Right ventricle myocardium inferior (tissue), 1 donor: ENCODE data around the gene CSTB. TPM values are rescaled to one million over a fixed set of nuclear protein-coding genes. Genes with fewer than 3 reads are reported as not detected.
A peak's percentile ranks its signal among the peaks of the same experiment; 100 is the strongest.
"Not testable (repeated sequence)": the region's sequence is repeated elsewhere in the genome, so short reads cannot be mapped to it uniquely, and the experiment has no call there.

Experiments
- ATAC-seq: fragments of 200-7000 bp; cut with Tn5 transposase; one replicate; pipeline ENCODE4 v1.9.1; 2020; ENCODE audit warnings: mild to moderate bottlenecking, moderate library complexity
- DNase-seq: peaks from one replicate; pipeline ENCODE4 v3.0.0; 2021; ENCODE audit errors: missing footprints
- intact Hi-C: fragments of 100-400 bp; cut with DNase I; formaldehyde crosslinking; loops from one replicate; pipeline ENCODE4 v1.11.0; 2022
- long read RNA-seq: library from polyadenylated mRNA; unstranded; transcript quantifications from one replicate; pipeline ENCODE4 v2.0.0, GENCODE V29; 2021
- total RNA-seq: library from RNA; stranded (reverse); fragmentation: NEBNext Ultra II Directional; extraction: Animal tissue kit (Norgen Biotek cat#: 25700); gene quantifications from one replicate; pipeline ENCODE4 v1.2.1, GENCODE V29; 2021
- donor health status: DM: no; HTN: yes; CAD: no; lungs with severe emphysema.

Gene CSTB, protein sequence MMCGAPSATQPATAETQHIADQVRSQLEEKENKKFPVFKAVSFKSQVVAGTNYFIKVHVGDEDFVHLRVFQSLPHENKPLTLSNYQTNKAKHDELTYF
- total RNA-seq: 44.1 TPM
- long read RNA-seq, transcript CSTB-201 (3 exons, 2,164 nt): major isoform, 45 of 51 reads
- long read RNA-seq, partial matches to known transcripts: 1 of 51 reads
- long read RNA-seq, other reads (novel, unspliced or antisense): 0 of 51 reads

DNA sequence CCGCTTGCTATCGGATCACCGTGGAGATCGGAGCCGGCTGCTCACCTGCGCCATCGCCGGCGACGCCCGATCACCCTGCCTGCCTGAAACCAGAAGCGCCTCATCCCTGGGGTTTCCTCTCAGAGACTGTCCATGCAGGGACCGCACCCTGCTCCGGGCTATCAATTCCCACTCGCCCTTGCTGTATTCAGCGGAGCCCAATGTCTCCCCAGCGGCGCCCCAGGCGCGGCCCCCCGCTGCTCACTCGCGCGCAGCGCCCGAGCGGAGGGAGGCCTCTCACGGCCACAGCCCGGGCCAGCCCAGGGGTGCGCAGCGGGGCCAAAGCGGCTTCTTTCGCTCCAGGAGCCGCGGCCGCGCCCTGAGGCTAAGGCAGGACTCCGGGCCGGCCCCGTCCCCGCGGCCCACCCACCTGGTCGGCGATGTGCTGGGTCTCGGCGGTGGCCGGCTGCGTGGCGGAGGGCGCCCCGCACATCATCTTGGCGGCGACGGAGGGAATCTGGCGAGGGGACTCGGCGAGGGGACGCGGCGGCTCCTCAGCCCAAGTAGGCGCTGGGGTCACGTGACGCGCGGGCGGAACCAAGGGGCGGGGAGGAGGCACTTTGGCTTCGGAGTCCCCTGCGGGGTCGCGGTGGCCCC lies at the start of gene CSTB:
Gene CSTB (minus strand): TSS at position 514 of the 636 bp plus-strand sequence. CDS start 39 bp downstream, at position 475.
- ATAC-seq: peak; percentile 84
- peak; percentile 95 for DNase-seq
- intact Hi-C loops: loop anchor here (5.0 kb wide), 1 partner anchor 49 kb away; no protein-coding TSS in a partner anchor

DNA sequence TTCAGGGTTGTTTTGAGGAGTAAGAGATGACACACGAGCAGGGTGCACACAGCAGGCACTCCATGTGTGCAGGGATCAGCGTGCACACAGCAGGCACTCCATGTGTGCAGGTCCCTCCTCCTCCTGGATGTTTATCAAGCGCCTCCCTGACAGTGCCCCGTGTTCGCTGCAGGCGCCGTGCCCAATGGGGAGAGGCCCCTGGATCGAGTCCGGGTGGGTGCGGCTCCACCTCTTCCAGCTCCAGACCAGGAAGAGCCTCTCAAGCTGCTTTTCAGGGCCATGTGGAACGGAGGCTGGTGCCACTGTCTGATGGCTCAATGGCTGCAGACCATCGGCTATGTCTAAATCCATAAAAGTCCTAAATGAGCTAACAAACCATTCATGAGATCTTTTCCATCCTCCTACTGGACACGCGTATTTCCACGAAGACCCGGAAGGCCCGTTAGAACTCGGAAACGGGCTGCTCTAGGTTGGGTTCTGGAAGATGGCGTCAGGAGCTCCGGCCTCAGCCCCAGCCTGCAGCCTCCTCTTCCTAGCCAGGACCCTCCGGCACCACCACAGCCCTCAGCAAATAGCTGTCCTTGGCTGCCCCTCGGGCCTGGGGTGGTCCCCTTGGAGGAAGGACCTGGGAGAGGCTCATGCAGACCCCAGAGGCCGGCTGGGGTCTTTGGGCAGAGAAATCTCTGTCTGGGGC lies 49.3 kb upstream of the CSTB start:
- intact Hi-C loops: no loop called here
- DNase-seq: no peak
- ATAC-seq: no peak

DNA sequence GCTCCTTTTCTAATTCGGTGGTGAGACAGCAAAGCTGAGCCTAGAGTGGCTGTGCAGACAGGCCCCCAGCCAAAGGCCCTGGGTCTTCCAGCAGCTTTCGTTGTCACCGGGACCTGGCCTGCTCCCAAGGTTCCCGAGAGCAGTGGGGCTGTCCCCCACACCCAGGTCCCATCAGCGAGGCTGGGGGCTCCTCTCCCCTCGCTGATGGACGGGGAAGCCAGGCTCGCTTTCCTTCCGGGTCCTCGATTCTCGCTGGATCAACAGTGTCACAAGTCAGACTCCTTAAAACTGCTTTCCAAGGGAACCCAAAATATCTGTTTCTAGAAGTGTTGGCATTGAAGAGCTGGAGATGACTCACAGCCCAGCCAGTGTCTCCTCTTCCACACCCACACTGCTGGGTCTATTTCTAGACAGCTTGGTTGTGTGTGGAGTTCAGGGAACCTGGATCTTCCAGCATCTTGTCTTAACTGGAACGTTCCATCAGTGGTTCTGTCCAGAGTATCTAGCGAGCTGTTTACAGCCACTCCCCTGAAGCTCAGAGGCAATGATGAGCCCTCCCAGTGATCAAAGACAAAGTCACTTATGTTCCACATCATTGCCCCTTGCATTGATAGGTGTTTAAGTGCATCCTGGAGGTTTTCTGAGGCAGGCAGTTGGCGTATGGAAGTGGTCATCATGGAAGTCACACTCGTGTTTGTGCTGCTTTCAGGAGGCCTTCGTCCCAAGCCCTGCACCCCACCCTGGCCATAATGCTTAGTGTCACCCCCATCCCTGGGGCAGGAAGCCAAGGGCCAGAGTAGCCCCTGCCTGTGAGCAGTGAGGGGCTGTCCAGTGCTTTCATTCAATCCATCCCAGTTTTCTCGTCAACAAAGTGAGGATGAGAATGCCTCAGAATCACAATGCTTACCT lies 48.5 kb upstream of the CSTB start:
- ATAC-seq (no peak), DNase-seq (no peak)
- intact Hi-C loops: no loop called here

DNA sequence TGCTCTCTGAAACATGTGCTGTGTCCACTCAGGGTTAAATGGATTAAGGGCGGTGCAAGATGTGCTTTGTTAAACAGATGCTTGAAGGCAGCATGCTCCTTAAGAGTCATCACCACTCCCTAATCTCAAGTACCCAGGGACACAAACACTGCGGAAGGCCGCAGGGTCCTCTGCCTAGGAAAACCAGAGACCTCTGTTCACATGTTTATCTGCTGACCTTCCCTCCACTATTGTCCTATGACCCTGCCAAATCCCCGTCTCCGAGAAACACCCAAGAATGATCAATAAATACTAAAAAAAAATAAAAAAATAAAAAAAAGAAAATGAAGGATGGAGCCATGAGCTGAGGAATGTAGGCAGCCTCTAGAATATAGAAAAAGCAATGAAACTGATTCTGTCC lies 46.6 kb upstream of the CSTB start:
- intact Hi-C loops, DNase-seq, ATAC-seq: not testable (repeated sequence)

DNA sequence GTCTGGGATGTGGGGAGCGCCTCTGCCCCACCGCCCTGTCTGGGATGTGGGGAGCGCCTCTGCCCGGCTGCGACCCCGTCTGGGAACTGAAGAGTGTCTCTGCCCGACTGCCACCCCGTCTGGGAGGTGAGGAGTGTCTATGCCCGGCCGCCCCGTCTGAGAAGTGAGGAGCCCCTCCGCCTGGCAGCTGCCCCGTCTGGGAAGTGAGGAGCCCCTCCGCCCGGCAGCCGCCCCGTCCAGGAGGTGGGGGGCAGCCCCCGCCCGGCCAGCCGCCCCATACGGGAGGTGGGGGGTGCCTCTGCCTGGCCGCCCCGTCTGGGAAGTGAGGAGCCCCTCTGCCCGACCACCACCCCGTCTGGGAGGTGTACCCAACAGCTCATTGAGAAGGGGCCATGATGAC lies 46.1 kb upstream of the CSTB start:
- intact Hi-C loops, ATAC-seq: not testable (repeated sequence)
- peak; percentile 66 for DNase-seq

DNA sequence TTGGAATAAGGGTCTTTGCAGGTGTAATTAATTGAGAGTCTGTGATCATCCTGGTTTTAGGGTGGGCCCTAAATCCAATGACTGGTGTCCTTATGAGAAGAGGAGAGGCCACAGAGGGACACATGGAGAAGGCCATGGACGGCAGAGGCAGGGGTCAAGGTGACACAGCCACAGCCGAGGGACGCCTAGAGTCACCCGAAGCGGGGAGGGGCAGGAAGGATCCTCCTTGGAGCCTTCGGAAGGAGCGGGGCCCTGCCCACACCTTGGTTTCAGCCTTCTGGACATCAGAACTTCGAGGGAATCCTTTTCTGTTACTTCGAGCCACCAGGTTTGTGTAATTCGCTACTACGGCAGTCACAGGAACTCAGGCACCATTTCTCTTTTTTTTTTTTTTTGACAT lies 44.4 kb upstream of the CSTB start:
- intact Hi-C loops: no loop called here
- ATAC-seq (no peak), DNase-seq (peak; percentile 9)

DNA sequence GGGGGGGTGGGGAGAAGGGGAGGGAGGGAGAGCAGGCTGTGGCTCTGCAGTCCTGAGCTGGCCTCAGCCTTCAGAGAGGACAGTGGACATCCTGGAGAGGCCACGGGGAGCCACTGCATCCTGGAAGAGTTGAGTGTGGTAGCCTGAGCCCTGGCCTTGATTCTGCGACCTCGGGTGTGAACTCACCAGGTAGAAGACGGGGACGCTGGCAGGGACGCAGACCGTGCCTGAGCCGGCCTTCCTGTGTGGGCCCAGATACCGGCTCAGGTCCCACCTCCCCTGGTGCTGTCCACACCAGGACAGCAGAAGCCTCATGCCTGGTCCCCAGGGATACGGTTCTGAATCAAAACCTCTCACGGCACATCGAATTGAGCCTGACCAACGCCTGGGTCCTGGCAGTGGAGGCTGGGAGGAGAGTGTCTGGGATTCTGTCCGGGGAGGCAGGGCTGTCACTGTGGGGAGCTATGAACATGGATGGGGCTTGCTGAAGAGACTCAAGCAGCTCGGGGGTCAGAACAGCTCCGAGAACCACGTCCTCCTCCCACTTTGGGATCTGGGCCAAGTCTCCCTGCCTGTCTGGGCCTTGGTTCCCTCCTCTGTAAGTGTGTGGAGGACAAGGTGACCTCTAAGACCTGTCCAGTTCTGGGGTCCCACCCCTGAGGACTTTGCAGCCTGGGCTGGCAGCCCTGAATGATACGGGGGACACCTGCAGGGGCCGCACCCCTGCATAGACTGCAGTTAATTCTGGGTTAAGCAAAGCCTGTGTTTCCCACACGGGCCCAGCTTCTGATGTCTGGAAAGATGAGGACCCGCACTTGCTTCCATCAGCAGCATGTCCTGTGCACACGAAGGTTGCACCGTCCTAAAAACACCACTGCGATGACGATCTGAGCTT lies 43.6 kb upstream of the CSTB start:
- ATAC-seq (no peak), DNase-seq (peak; percentile 37)
- intact Hi-C loops: no loop called here

DNA sequence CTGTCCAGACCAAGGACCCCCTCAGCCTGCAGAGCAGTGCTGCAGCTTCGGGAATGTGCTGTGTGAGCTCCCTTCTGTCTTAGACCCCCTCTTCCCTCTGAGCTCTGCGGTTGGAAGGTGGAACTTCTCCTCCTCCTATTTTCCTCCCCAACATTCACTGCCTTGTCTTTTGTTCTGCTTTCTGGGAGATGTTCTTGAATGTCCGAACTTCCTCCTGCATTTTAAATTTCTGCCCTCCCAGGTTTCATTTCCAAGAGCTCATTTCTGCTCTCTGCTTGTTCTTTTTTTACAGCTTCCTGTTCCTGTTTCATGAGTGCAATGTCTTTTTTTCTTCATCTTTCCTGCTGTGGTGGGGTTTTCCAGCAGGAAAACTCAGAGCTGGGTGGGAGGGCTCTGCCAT lies 42.6 kb upstream of the CSTB start:
- peak; percentile 36 for ATAC-seq
- DNase-seq: peak; percentile 31
- intact Hi-C loops: no loop called here

DNA sequence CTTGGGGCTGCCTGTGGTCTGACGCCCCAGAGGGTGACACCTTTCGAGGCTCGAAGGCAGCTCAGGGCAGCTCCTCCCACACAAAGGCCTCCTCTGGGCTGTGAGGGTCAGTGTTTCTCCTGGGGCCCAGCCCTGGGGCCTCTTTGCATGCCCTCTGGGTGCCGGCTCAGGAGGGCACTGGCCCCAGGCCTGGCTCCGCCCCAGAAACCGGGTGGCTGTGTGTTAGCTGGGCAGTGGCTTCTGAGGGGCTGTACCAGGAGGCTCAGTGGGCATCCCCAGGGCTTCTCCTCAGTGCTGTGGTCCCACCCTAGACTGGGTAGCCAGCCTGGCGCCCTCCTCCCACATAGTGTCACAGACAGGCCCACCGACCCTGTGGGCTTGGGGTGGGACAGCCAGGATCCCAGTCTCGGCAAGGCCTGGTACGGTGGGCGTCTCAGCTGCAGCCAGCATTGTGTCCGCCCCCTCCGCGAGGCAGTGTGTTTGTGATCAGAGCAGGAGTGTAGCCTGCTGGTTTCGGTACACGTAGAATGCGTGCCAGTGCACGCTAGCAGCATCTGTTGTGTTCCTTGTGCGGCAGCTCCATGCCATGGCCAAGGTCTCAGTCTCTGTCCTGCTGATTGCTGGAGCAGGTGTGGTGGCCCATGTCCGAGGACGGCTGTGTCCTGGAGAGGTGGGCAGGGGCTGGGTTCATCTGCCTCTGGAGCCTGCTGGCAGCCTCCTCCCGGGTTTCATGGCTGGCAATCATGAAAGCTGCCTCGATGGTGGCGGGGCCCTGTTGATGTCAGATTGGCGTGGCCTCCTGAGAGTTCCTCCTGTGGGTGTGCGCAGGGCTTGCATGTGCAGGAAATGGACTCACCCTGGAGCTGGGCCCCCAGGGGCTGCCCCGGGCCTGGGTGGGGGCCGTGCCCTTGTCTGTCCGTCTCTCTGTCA lies 41.3 kb upstream of the CSTB start:
- intact Hi-C loops: no loop called here
- ATAC-seq (no peak), DNase-seq (peak; percentile 58)

DNA sequence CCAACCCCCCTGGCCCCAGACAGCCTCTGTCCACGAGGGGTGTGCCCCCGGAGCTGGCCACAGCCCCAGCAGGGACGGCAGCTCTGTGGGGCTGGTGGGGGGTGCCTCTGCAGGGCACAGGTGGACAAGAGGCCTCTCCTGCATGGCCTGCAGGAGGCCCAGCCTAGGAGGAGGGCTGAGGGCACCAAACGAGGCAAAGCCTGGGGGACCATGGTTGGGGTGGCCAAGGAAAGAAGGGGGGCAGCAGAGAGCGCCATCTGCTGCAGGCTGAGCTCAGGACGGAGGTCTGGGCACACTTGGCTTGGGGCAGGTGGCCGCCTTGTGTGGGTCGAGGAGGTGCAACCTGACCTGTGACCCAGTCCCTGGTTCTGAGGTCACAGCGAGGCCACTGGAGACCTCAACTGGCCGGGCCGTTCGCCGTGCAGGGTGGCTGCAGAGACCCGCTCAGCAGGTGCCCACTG lies 40.5 kb upstream of the CSTB start:
- intact Hi-C loops: no loop called here
- ATAC-seq (no peak), DNase-seq (peak; percentile 9)

DNA sequence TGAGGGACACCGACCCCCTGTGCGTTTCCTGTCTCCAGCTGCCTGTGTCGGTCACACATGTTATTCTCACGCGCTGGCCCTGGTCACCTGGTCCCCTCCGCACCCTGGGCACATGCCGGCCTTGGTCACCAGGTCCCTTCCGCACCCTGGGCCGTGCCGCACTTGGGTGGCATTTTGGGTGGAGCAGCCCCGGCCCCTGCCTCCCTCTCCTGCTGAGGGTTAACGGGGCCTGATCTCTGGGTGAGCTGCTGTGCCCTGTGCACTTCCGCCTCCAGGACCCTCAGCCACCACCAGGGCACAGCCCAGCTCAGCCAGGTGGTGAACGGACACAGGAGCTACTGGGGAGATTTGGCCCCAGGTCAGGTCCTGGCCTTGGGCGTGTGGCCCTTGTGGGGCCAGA lies 39.9 kb upstream of the CSTB start:
- DNase-seq: peak; percentile 61
- intact Hi-C loops: no loop called here

DNA sequence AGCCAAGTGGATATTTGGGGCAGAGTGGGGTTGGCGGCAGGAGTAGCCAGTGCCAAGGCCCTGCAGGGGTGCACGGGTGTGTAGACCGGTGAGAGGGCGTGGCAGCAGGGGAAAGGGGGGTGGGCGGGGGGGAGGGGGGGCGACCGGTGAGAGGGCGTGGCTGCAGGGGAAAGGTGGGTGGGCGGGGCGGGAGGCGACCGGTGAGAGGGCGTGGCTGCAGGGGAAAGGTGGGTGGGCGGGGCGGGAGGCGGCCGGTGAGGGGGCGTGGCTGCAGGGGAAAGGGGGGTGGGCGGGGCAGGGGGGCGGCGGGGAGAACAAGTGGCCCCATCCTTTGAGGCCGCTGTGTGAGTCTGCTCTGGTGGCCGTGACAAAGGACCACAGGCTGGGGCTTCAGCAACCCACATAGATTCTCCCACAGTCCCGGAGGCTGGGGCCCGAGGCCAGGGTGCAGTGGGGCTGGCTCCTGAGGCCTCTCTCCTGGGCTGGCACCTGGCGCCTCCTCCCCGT lies 39.1 kb upstream of the CSTB start:
- DNase-seq: no peak
- ATAC-seq: no peak
- intact Hi-C loops: no loop called here

More for the DNA sequence above, 39.9 kb upstream of the CSTB start:
- ATAC-seq: no peak

DNA sequence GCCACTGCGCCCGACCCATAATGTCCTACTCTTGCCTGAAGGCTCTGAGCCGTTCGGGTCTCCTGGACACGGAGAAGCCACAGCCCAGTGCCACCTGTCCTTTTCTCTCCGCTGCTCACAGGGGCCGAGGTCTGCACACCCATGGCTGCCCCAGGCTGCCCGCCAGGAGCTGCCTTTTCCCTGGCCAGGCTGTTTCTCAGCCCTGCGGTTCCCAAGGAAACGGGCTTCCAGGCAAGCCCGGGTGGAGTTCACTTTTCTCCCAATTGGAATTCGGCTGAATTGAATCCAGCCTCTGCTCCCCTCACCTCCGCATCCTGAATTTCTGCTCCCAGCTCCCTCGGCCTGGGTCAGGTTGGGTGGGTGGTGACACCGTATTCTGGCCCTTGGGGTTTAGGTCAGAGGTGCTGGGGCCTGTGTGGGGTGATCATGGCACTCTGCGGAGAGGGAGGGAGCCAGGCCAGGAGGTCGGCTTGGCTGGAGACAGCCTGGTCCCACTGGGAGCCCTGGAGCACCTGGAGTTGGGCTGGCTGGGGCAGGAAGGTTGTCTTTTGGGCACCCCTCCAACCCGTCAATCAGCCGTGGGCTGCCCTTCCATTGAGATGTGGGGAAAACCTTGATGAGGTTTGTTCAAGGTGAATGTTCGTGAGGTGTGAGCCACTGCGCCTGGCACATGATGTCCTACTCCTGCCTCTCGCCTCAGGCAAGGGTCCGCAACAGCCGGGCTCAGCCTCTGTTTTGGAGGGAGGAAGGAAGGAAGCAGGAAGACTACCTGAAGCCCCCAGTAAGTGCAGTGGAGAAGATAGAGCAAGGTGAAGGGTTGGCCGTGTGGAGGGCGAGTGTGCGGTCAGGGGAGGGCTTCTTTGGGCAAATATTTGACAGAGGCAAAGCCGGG lies 38.4 kb upstream of the CSTB start:
- ATAC-seq: no peak
- DNase-seq: no peak
- intact Hi-C loops: no loop called here

DNA sequence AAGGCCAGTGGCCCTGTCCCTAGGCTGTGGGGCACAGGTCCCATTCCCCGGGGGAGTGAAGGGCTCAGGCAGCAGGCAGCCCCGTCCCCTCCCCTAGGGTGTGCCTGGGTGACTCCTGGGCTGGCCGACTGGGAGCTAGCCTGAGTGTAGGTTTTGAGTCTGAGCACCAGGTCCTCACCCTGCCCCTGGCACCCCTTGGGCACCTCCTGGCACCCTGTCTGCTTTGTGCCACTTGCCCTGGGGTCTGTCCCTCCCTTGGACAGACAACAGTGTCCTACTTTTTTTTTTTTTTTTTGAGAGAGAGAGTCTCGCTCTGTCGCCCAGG lies 37.5 kb upstream of the CSTB start:
- ATAC-seq: no peak
- no peak for DNase-seq
- intact Hi-C loops: no loop called here

DNA sequence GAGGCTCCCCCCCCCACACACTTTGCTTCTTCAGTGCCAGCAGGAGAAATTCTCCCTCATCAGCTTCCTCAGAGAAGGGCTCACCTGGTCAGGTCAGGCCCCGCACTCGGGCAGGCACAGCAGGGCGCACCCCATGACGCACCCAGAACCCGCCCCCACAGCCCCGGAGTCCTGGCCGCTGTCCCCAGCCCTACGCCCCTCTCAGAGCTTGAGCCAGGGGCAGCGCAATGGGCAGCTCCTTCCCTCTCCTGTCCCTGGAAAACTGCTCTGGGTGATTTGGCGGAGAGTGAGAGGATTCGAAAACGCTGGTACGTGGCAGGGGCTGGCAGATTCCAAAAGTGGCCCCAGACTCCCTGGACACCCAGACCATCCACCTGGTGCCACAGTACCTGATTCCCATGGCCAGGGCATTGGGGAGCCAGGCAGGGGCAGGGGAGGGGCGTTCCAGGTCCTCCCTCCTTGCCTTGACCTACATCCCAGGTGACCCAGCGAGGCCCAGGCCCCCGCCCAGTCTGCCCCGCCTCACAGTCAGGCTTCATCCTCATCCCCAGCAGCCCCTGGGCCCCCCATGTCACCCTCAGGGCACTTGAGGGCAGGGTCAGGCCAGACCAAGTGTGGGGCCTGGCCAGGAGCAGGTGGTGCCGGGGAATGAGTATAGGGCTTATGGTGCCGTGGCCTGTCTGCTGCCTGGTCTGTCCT lies 37.0 kb upstream of the CSTB start:
- intact Hi-C loops: no loop called here
- DNase-seq (no peak), ATAC-seq (no peak)
